HepG2 (cell line): ENCODE data around the gene MYBPC3. TPM values are rescaled to one million over a fixed set of nuclear protein-coding genes. Genes with fewer than 3 reads are reported as not detected.

ENCODE experiments used
- ATAC-seq: fragments of 200-7000 bp; cut with Tn5 transposase; 3 replicates; pipeline ENCODE4 v1.9.1; 2020; ENCODE audit warnings: mild to moderate bottlenecking, moderate library complexity
- BruUV-seq: library from RNA; stranded (reverse); fragments of 400-500 nt; replicated peaks from 2 replicates; lab custom pipeline; 2021; lab: Mats Ljungman, UMichigan
- CTCF ChIA-PET: fragments of 300-600 bp; formaldehyde crosslinking; extraction: SDS; loops from one replicate; lab custom pipeline; 2021; ENCODE audit warnings: low total read pairs, inconsistent platforms, low intra/inter-chr PET ratio; lab: Yijun Ruan, JAX
- POLR2A ChIA-PET: fragments of 350-600 bp; sonication (Branson Sonifier 250); formaldehyde crosslinking; loops from one replicate; lab custom pipeline; 2020; ENCODE audit warnings: antibody characterized with exemption, inconsistent platforms; lab: Yijun Ruan, JAX
- DNase-seq: peaks from one replicate; pipeline ENCODE4 v3.0.0-alpha.2; 2015; ENCODE audit warnings: low spot score
- FAIRE-seq: peaks from 3 replicates; lab custom pipeline; 2011; peaks lifted over from hg19 to GRCh38; lab: Jason Lieb, UNC
- H2AFZ ChIP-seq: one replicate; pipeline ENCODE4 v1.6.1; 2011; ENCODE audit warnings: low read length, inconsistent platforms
- H3K27ac ChIP-seq: fragments of 300-600 bp; 3 replicates; pipeline ENCODE4 v1.8.0; 2011; ENCODE audit warnings: mixed run types, mild to moderate bottlenecking, mixed read lengths, low read length, inconsistent platforms; ENCODE audit not compliant: insufficient read depth; ENCODE audit errors: extremely low read length
- H3K27me3 ChIP-seq, 2 experiments: fragments of 200-600 bp in 1 of 2; 2 replicates in 1 of 2; 3 replicates in 1 of 2; pipeline versions ENCODE4 v1.6.0 to v1.8.0; 2011; ENCODE audit warnings: low read length in 2 of 2, mild to moderate bottlenecking in 2 of 2, moderate library complexity in 2 of 2, inconsistent platforms in 1 of 2; ENCODE audit not compliant: insufficient read depth in 2 of 2, control insufficient read depth in 1 of 2
- H3K36me3 ChIP-seq, 2 experiments: fragments of 200-600 bp in 1 of 2; replicated peaks in 1 of 2; 2 replicates in 1 of 2; 3 replicates in 1 of 2; pipeline versions ENCODE4 v1.5.1 to v1.8.0; 2011; ENCODE audit warnings: low read length in 2 of 2, inconsistent platforms in 1 of 2; ENCODE audit not compliant: insufficient read depth in 2 of 2, control insufficient read depth in 1 of 2
- H3K4me1 ChIP-seq: 2 replicates; pipeline ENCODE4 v1.5.1; 2012; ENCODE audit warnings: low read length, inconsistent platforms; ENCODE audit not compliant: insufficient read depth
- H3K4me2 ChIP-seq: 2 replicates; pipeline ENCODE4 v1.6.0; 2011; ENCODE audit warnings: low read depth, low read length, inconsistent platforms
- H3K4me3 ChIP-seq, 3 experiments: fragments of 200-600 bp in 1 of 3; sonication (generic), shearing (Covaris generic) in 1 of 3; replicated peaks in 1 of 3; 2 replicates each; pipeline ENCODE4 v1.5.1; 2011 to 2016; ENCODE audit warnings: low read length in 3 of 3, inconsistent platforms in 2 of 3, low read depth in 2 of 3, mild to moderate bottlenecking in 2 of 3, control low read depth in 1 of 3, mixed read lengths in 1 of 3; ENCODE audit not compliant: insufficient read depth in 1 of 3
- H3K79me2 ChIP-seq: one replicate; pipeline ENCODE4 v1.6.1; 2011; ENCODE audit warnings: low read length, inconsistent platforms; ENCODE audit not compliant: insufficient read depth
- H3K9ac ChIP-seq: 2 replicates; pipeline ENCODE4 v1.6.0; 2011; ENCODE audit warnings: mild to moderate bottlenecking, low read depth, low read length, inconsistent platforms; ENCODE audit not compliant: insufficient read depth
- H3K9me3 ChIP-seq: 2 replicates; pipeline ENCODE4 v1.5.1; 2012; ENCODE audit warnings: mild to moderate bottlenecking, low read length
- H4K20me1 ChIP-seq: 2 replicates; pipeline ENCODE4 v1.6.0; 2011; ENCODE audit warnings: inconsistent platforms, mild to moderate bottlenecking, low read length, moderate library complexity; ENCODE audit not compliant: insufficient read depth
- CREB1 ChIP-seq, 2 experiments: fragments of 450-650 bp in 1 of 2; IDR thresholded peaks; 2 replicates each; pipeline ENCODE4 v1.6.1; 2016 to 2017; ENCODE audit warnings: control low read depth in 1 of 2, mild to moderate bottlenecking in 1 of 2, missing compliant biosample characterization in 1 of 2, missing genetic modification characterization in 1 of 2
- NFYB ChIP-seq: sonication (generic); formaldehyde crosslinking; IDR thresholded peaks from 2 replicates; pipeline ENCODE4 v1.4.0; 2020; ENCODE audit warnings: missing genetic modification reagents
- TARDBP ChIP-seq: sonication (generic); formaldehyde crosslinking; IDR thresholded peaks from 2 replicates; pipeline ENCODE4 v1.8.0; 2022; ENCODE audit warnings: mild to moderate bottlenecking, missing genetic modification reagents
- ZNF160 ChIP-seq: sonication (generic); formaldehyde crosslinking; IDR thresholded peaks from 2 replicates; pipeline ENCODE4 v1.8.0; 2022; ENCODE audit warnings: mild to moderate bottlenecking, inconsistent platforms, missing genetic modification reagents
- ZNF367 ChIP-seq: sonication (generic); formaldehyde crosslinking; IDR thresholded peaks from 2 replicates; pipeline ENCODE4 v1.4.0; 2020; ENCODE audit warnings: missing genetic modification reagents, borderline replicate concordance
- ZNF460 ChIP-seq: sonication (generic); formaldehyde crosslinking; IDR thresholded peaks from 2 replicates; pipeline ENCODE4 v1.5.1; 2020; ENCODE audit warnings: missing genetic modification reagents, mild to moderate bottlenecking, borderline replicate concordance
- ZNF710 ChIP-seq: sonication (generic); formaldehyde crosslinking; IDR thresholded peaks from 2 replicates; pipeline ENCODE4 v1.5.0; 2020; ENCODE audit warnings: mild to moderate bottlenecking, missing genetic modification reagents, borderline replicate concordance
- ZXDC ChIP-seq: sonication (generic); formaldehyde crosslinking; IDR thresholded peaks from 2 replicates; pipeline ENCODE4 v1.5.0; 2020; ENCODE audit warnings: mild to moderate bottlenecking, missing genetic modification reagents
- WGBS: methylation state at CpG from one replicate; pipeline ENCODE4 v1.1.6; 2017; ENCODE audit warnings: low lambda C conversion rate; 5-methylcytosine and 5-hydroxymethylcytosine counted together
- in situ Hi-C: cut with HindIII; loops from 2 replicates; pipeline ENCODE4 v1.10.0; 2017; ENCODE audit warnings: low pct_unique_long_range_greater_than_20kb; ENCODE audit not compliant: extremely low pct_ligation_motif_present
- intact Hi-C: fragments of 100-400 bp; cut with micrococcal nuclease; formaldehyde crosslinking; loops from one replicate; pipeline ENCODE4 v1.10.0; 2022; ENCODE audit not compliant: unreplicated experiment
- polyA plus RNA-seq, 8 experiments: library from polyadenylated mRNA; depleted of rRNA in 3 of 8; stranded (reverse) in 7 of 8; unstranded in 1 of 8; fragments of >200 nt; fragmentation: Illumina TruSeq in 4 of 8; extraction: Trizol in 4 of 8; gene quantifications; 2 replicates each; pipeline versions ENCODE4 v1.2.1 to v1.2.3, GENCODE V29; 2011 to 2016; ENCODE audit warnings: low read depth in 4 of 8, missing spikeins in 1 of 8, mixed read lengths in 1 of 8; ENCODE audit not compliant: insufficient read depth in 1 of 8
- total RNA-seq, 5 experiments: library from RNA; depleted of rRNA; stranded (reverse); fragments of >200 nt; fragmentation: Illumina TruSeq; extraction: Trizol; gene quantifications; 2 replicates each; pipeline ENCODE4 v1.2.3, GENCODE V29; 2016; ENCODE audit warnings: low read depth in 1 of 5
- TF ChIP-seq, protein P1 (sequence below): IDR thresholded peaks from 2 replicates; pipeline ENCODE4 v1.6.1; 2012; ENCODE audit warnings: low read depth, low read length, improper control_type of control experiment
- TF ChIP-seq, protein P2 (sequence below): sonication (generic); formaldehyde crosslinking; IDR thresholded peaks from 2 replicates; pipeline ENCODE4 v1.8.0; 2022; ENCODE audit warnings: mild to moderate bottlenecking, missing genetic modification reagents, moderate library complexity

MYBPC3 gene
- total and polyA plus RNA-seq, 2 of the 13 experiments (the other 11 are each of a cell fraction or from before 2014, with no cell fraction given): not detected

- FAIRE-seq: no peak
Observed at GRCh38 chr11:47398011-47398410, 45.5 kb upstream of the MYBPC3 start.

More at GRCh38 chr11:47398011-47398410, 45.5 kb upstream of the MYBPC3 start:
- ATAC-seq (peak; percentile 21; the same call in 2 of the 3 replicates), DNase-seq (no peak)
- no TSS peak for BruUV-seq
- no peak overlapping the region for H3K27ac ChIP-seq
- no peak overlapping the region for H3K9ac ChIP-seq
- POLR2A ChIA-PET: no interaction called here
- H3K27me3 ChIP-seq: peaks cover 0 to 12% of the 10 kb centered on the region in 2 experiments; a peak in 1 of 5 replicates
- no peak overlapping the region for H2AFZ ChIP-seq
- no peaks in the 10 kb centered on the region for H3K36me3 ChIP-seq
- H3K4me2 ChIP-seq: peak overlapping the region; percentile 47
- intact Hi-C loops (no loop called here), in situ Hi-C loops (no loop called here)
- no peaks in the 10 kb centered on the region for H3K9me3 ChIP-seq
- H3K4me3 ChIP-seq: no peak overlapping the region
- no peaks in the 10 kb centered on the region for H4K20me1 ChIP-seq
- CTCF ChIA-PET: interaction anchor here (1.4 kb wide), 1 partner anchor 24 kb away, joined by 3 read pairs; no protein-coding TSS in a partner anchor
- peaks cover 52% of the 10 kb centered on the region for H3K4me1 ChIP-seq
- no peak for TF ChIP-seq ZNF160
- TF ChIP-seq CREB1 (IDR thresholded peaks at IDR 0.05): no peak
- no peak for TF ChIP-seq CREB1 (CRISPR knock-in tag; IDR thresholded peaks at IDR 0.05)
- no peak for TF ChIP-seq TARDBP (CRISPR knock-in tag)
- TF ChIP-seq, protein P1, sequence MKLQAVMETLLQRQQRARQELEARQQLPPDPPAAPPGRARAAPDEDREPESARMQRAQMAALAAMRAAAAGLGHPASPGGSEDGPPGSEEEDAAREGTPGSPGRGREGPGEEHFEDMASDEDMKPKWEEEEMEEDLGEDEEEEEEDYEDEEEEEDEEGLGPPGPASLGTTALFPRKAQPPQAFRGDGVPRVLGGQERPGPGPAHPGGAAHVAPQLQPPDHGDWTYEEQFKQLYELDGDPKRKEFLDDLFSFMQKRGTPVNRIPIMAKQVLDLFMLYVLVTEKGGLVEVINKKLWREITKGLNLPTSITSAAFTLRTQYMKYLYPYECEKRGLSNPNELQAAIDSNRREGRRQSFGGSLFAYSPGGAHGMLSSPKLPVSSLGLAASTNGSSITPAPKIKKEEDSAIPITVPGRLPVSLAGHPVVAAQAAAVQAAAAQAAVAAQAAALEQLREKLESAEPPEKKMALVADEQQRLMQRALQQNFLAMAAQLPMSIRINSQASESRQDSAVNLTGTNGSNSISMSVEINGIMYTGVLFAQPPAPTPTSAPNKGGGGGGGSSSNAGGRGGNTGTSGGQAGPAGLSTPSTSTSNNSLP: no peak
- TF ChIP-seq, protein P2, sequence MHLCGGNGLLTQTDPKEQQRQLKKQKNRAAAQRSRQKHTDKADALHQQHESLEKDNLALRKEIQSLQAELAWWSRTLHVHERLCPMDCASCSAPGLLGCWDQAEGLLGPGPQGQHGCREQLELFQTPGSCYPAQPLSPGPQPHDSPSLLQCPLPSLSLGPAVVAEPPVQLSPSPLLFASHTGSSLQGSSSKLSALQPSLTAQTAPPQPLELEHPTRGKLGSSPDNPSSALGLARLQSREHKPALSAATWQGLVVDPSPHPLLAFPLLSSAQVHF (CRISPR knock-in tag): no peak
- TF ChIP-seq ZNF460 (CRISPR knock-in tag): no peak
- TF ChIP-seq NFYB (CRISPR knock-in tag): no peak
- TF ChIP-seq ZNF710 (CRISPR knock-in tag): no peak
- no peak for TF ChIP-seq ZXDC
- TF ChIP-seq ZNF367: no peak
- TF ChIP-seq, all 625 proteins: peak for 0
- no peaks in the 10 kb centered on the region for H3K79me2 ChIP-seq
- 8% methylated on average over 3 of the region's 3 CpGs for WGBS
